SKM-1 (cell line): Measurements from ENCODE around the gene SLX4IP.

Experiments
- DNase-seq: peaks from one replicate; lab custom pipeline; 2025; ENCODE audit not compliant: unreplicated experiment; lab: John Stamatoyannopoulos, UW

SLX4IP gene

DNA sequence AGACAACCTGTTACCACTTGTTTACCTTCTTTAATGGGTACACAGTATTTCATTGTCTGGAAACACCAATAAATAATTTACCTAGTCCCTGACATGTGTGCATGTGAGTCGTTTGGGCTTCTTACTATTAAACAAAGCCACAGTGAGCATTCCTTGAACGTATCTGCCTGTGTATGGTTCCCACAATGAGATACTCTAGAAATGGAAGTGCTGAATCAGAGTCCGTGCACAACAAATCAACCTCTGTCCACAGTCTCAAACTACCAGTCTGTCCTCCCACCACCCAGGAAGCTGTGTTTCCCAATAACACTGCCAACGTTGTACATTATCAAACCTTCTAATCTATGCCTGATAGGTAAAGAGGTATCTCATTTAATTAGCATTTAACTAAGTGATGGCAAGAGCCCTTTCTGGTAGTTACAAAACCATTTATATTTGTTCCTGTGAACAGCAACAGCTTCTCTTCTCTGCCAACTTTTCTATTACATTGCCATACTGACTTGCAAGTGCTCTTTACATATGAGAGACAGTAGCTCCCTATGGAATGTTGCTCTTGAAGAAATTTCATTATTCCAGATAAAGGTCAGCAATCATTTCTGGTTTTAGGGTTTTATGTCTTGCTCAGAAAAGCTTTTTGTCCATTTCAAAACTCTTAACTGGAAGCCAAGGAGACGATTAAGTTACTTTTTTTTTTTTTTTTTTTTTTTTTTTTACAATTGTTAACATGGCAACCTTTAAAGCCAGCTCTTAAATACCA, 223.9 kb downstream of the SLX4IP start:
- DNase-seq = no peak

DNA sequence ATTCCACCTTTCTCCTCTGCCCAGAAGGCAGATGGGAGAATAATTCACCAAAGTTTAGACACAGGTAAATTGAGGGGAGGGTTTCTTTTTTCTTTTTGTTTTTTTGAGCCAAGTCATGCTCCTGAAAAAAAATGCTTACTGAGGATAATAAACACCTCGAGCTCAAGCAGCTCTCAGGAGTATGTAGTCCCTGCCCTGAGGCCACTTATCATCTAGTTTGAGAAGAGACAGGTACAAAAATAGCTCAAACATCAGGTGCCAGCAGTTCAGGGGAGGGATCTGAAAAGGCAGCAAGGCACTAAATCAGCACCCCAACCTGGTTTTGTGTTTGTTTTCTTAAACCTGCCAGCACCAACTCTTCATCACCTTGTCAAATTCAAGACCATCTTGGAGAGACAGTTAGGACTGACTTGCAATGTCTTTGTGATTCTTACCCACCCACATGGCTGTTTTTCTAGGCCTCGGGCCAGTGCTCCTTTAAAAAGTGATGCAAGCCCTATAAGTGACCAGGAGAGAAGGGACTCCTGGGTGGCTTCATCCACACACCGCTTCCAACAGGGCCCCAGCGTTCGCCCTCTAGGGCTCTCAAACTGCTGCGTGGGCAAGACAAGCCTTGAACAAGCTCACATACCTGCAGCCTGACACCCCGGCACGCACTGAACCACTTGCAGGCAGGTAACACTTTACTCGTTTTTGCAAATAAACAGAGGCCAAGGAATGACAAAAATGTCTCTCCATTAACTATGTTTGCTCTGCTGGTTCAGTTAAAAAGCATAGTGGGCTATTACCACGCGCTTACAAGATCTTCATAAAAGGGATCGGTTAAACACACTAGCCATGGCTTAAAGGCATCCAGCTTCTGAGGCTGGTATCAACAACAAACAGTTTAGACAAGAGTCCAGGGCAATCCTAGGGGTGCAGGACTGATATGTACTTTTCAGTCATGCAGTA, 224.8 kb downstream of the SLX4IP start:
- DNase-seq = no peak

DNA sequence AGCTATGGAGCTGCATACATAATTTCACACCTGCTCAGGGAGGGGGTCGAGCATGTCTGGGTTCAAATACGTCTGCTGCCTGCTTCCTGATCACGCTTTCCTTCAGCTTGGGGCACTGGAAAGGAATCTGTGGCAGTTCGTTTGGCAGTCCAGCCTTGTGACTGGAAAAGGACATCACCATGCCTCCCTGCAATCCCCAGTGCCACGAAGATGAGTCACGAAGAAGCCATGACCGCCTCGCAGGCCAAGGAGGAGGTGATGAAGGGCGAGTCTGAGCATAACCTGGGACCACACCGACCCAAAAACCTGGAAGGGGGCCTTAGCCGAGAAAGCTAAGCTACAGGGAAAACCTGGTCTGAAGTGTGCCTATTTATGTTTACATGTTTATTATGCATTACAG, 225.6 kb downstream of the SLX4IP start:
- DNase-seq = no peak

DNA sequence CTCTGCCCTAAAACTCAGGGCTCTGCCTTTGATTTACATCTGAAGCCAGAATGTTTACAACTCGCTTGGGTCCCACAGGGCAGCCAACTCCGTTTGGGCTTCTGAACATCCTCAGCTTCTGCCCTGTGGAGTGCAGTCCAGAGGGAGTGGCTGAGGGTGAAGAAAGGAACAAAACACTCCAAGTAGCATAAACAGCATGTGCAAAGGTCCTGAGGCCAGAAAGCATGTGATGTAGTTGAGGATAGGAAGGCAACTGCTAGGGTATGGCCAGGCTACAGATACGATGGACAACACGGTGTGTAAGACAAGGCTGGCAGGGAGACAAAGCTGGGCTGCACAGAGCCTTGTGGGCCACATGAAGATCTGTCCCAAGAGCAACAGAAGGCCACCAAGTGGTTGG, 226.2 kb downstream of the SLX4IP start:
- no peak for DNase-seq

DNA sequence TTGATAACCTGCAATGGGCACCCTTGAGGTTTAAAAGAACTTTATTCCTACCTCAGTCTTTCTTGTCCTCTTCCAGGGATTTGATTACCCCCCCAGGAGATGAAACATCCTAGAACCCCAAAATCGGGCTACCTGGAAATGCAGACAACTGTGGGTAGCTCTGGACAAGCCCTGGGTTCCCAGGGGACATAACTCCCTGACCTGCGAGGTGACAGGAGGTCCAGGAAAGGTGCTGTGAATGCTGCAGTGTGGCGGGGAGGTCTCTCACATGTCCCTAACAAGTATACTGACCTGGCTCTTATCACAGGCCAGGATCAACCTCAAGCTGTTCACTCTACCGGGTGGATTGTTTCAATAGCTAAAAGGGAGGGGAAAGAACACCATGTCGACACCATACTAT, 227.0 kb downstream of the SLX4IP start:
- DNase-seq = no peak

DNA sequence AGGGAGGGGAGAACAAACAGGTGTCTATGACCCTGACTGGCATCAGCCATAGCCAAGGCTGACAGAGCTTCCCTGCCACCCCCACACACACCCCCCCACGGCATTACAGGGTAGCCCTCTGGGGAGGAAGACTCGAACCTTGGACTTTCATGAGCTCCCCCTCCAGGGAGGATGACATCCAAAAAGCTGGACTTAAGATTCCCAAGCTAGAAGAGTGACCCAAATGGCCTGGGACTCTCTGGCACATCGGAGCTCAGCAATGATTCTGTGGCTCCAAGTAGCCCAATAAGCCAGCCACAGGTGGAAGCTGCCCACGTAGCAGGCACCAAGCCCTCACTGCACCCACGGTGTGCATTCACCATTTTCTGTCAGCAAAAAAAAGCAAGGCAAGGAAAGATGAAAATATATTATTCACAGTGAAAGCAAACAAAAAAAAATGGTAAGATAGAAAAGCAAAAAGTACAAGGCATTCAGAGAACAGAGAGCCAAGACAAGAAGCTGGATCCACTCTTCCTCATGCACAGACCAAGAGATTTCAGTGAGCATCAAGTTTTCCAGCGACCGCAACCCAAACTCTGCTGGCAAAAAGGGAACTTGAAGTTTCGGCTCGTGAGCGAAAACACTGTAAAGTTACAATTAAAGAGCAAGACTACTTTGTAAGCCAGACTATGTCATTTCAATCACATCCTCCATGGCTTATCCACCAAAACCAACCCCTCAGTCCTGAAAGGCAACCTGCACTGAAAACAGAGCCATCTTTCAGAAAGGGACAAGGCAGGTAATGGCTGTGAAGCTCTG, 227.8 kb downstream of the SLX4IP start:
- DNase-seq = no peak

DNA sequence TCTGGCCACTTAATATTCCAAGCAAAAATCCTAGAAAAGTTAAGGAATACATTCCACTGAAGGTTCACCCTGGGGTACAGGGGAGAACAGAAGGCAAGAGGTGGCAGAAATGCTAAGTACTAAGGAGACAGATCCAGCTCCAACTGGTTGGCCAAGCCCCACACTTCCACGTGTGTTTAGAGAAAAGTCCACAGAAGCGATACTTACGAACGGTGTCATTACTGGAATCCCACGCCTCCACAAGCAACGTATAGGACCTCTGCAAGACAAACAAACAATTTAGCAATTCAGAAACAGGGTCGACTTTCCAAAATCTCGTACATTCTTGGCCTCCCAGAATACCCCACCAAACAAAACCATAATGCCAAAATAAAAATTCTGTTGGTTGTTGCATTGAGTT, 228.7 kb downstream of the SLX4IP start:
- DNase-seq = no peak

DNA sequence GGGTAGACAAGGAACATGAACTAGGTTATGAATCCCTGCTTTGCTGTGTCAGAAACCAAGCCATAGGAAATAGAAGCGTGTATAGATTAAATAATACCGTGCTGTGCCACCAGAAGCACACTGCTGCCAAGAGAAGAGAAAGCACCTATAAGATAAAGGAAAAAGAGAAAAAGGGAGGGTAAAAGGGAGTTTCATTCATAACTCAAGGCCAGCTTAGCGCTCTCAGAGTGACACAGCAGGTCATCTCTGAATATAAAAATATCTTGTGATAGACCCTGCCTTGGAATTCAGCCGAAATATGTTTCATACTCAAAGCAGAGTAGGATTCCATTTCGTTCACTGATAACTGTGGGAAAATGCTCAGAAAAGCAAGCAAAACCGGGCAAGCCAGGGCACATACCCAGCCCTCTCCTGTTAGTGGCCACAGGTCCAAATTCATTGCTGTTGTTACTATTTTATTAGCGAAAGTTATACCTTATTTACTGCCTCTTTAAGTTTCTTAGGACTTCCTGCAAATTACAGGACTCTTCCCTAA, 230.0 kb downstream of the SLX4IP start:
- DNase-seq = no peak

DNA sequence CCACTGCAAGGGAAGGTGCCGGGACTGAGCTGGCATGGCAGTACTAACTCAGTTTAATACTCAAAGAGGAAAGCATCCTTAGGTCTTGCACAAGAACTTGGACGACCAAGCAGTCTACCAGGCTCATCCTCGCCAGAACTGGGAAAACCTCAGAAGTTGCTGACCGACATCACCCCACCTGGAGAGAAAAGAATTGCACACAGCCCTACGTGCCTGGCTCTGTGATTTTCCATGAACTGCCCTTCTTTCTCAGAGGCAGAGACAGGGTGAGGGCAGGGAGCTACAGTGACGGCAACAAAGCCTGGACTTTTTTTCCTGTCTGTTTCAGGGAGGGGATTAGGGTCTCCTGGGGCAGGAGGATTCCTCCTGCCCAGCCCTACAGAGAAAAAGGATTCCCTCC, 230.7 kb downstream of the SLX4IP start:
- no peak for DNase-seq

DNA sequence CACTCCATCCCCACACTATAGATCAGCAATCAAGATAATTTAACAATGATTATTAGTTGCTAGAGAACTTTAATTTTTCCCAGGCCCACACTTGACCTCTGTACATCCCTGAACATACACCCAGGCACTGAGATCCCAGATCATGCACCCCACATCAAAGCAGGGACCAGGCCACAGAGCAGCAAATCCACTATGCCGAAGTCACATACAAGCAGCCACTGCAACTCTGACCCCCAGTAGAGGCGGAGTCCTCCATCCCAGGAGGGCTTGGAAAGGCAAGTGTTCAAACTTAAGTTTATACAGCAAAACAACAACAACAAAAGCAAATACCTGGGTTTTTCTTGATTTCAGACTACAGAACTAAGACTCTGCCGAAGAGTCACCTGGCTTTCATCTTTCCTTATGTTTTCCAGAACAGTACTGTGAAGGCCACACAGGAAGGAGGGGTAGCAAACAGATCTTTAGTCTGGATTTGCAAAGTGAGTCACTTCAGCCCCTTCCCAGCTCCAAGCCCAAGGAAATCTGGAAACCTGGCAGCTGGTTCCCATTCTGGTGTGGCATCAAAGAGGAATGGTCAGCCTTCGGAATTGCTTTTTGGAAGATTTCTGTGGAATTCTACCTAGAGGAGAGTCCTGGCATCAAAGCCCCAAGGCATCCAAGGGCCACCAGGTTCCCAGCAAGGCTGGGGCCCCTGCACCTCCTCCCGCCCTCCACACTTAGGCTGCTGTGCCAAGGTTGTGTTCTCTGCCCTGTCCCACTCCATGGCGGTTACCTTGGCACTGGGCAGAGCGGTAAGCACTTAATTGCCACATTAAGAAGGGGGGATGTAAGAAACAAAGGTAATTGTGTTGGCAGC, 231.3 kb downstream of the SLX4IP start:
- no peak for DNase-seq

DNA sequence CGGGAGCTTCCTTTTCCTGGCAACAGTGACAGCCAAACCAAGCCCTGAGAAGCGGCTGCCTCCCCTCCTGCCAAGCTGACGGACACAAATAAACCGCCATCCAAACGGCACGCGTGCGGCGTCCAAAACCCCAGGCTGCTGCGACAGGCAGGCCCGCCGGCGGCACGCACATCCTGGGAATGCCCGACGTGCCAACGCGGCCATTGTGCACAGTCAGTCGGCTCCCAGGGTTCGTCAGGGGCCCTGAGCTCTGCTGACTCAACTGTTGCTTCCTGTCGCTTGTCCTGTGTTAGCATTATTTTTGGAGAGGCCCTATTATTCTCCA, 231.9 kb downstream of the SLX4IP start:
- DNase-seq = no peak

DNA sequence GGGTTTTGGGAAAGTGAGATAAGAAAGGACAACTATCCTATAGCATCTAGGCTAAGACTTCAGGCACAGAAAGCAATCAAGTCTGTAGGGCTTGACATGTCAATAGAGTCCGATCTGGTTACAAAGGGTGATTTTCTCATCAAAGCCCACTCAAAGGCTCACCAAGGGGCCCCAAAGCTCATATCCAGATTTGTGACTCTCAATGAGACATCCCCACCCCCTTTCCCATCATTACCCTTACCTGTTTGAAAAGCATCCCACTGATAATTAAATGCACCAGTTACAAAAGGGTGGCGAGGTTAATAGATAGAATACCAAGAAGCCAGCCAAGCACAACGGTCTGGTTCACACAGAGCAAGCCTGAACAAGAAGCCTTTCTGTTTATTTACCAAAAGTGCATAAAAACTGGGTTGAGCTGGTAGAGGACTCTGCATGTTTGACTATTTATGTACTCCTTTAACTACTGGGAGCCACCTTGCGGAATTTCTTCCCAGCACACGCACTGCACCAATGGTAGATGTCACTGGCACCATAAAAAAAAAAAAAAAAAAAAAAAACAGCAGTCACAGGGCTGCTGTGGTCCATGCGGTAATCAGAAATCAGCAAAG, 232.6 kb downstream of the SLX4IP start:
- DNase-seq = no peak

DNA sequence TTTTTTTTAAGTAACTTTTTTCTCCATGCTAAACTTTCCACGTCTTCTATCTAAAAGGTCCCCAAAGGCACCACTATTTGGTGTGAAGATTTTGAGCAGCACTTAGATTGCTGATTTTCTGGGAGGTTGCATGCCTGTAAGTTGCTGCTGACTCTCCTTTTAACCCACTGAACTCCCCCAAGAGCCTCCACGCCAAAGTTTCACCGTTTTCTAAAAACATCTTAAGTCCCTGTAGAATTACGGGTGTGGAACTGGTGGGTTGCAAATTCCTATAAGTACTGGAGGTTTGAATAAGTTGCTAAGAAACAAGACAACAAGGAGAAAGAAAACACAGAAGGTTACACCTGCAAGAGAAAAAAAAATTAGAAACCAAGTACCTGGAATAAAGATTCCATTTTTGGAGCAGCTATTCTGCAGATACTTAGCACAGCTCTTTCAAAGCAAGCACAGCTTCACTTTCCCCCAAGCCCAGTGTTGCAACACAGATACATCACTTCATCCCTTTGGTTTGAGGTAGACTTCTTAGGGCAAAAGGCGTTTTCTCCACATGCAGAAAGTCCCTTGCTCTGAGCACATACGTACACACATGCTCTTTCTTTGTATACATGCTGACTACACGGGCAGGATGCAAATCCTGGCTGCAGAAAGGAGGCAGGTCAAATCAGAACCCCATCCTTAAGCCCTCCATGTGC, 233.7 kb downstream of the SLX4IP start:
- no peak for DNase-seq

DNA sequence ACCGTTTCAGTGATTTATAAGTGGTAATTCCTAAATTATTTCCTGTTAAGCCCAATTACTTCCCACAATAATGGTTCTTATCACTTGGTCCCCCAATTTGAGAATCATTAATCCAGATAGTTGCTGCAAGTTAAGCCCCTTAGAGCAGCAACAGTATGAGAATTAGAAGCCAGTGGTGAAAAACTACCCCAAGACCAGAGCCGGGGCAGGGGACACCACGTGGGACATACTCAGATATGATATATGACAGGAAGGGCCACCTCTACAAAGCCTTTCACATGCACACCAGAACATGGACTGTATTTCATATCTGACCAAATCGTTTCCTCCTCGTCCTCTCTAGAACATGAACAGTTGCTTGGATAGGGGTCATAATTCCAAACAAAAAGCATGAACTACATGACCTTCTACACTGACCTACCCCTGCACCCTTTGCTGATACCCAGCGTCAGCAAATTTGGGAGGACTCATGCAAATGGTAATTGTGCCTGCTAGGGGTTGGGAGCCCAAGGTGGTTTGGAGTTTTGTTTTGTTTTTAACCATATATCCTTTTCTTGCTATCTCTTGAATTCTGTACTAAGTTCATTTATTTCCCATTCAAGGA, 234.8 kb downstream of the SLX4IP start:
- DNase-seq = no peak

DNA sequence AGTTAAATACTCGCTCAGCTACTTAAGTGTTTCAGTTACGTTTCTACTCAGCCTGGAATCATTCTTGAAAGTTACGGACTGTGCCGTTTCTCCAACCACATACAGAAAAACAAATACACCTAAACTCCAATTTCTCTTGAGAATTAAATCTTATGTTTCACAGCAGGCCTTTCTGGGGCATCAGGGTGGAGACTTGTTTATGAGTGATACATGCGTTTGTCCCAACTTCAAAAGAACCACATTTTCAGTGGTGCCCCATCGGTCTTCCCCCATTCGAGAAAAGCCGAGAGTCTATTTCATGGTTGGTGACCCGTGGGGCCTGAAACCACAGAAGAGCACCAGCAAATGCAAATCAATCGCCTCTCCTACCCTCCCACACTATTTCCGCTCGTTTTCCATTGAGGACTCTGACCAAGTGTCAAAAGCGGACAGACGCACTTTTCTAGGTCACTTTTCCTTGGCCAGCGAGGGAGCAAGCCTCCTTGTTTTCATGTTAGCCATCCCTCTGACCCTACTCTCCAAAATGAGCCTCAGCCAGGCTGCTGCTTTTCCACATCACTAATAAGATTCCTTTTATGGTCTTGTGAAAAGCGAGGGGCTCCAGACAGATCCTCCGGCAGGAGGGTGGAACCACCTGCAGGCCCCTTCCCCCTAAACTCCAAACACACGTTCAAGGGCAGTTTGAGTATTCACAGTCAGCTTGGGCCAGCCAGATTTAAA, 235.6 kb downstream of the SLX4IP start:
- DNase-seq = no peak

DNA sequence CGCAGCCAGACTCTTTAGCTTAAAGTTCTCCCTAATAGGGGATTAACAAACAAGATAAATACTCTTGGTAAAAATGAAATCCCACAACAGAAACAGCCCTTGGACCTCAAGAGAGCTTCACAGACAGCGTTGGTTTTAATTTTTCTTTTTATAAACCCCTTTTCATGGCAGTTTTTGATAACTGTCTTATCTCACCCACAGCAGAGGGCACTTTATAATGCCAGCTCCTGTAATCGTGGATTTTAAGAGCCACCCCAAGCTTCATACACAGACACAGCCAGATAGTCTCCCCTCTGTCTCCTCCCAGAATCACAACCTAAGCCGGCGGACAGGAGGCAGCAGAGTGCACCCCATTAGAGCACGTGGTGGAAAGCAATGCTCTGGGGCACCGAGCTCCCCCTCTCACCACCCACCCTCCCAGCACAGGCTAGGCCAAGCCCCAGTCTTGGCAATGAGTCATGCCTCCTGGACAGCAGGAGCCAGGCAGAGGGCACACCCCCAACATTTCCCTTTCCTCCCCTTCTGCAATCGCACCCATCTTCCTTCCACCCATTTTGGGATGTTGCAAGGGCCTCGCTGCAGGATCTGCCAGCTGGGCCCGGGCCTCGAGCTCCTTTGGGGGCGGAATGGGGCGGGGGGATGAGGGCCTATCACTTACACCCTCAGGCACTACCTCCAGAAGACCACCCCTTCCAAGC, 236.3 kb downstream of the SLX4IP start:
- peak; percentile 42 for DNase-seq

DNA sequence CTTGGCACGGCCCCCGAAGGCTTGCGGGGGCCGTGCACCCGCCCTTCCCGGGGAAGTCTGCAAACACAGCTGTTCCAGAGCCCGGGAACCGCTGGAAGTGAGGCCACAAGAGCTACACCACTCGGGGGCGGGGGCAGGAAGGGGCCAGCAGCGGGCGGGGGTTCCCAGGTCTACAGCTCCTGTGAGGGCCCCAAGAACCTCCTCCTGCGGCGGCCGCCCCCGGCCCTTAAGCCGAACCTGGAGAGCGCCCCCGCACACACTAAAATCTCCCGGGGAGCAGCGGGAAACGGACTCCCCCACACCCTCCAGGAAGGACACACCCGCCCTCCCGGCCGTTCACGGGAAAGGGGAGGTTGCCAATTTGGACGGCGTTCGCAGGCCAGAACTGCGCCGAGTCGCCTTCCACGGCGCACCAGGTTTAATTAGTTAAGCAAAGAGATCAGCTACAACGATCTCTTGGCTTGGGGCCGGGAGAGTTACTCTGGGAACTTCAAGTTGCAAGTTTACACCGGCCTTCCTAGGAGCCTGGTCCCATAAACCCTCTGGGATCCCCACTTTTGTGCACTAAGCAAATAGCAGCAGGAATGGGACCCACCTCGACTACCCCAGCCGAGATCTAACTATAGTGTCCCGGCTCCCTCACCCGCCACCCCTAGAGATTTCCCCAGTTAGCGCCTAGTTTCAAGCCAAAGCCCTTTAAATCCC, 237.0 kb downstream of the SLX4IP start:
- DNase-seq = no peak
